Neutrophil (primary cell): ENCODE results near the gene NAALADL2.

Source experiments
- H3K27ac ChIP-seq: fragments of 200-600 bp; sonication (generic); 2 replicates; pipeline ENCODE4 v1.5.1; 2016; ENCODE audit warnings: mild to moderate bottlenecking, moderate library complexity
- H3K27me3 ChIP-seq: fragments of 200-600 bp; sonication (generic); 2 replicates; pipeline ENCODE4 v1.6.0; 2016; ENCODE audit warnings: mild to moderate bottlenecking
- H3K36me3 ChIP-seq: fragments of 200-600 bp; sonication (generic); 2 replicates; pipeline ENCODE4 v1.5.1; 2017
- H3K4me1 ChIP-seq, 2 experiments: fragments of 200-600 bp in 1 of 2; sonication (generic) in 1 of 2; 1 replicate in 1 of 2; 2 replicates in 1 of 2; pipeline versions ENCODE4 v1.5.1 to v1.6.1; 2013 to 2016; ENCODE audit warnings: low read depth in 1 of 2, low read length in 1 of 2, mild to moderate bottlenecking in 1 of 2, moderate library complexity in 1 of 2; ENCODE audit not compliant: control insufficient read depth in 1 of 2, insufficient read depth in 1 of 2
- H3K4me3 ChIP-seq, 2 experiments: fragments of 200-600 bp in 1 of 2; sonication (generic) in 1 of 2; 1 replicate in 1 of 2; 2 replicates in 1 of 2; pipeline ENCODE4 v1.5.1; 2013 to 2016; ENCODE audit warnings: low read depth in 1 of 2, low read length in 1 of 2, mild to moderate bottlenecking in 1 of 2, moderate library complexity in 1 of 2
- H3K9me3 ChIP-seq: fragments of 200-600 bp; sonication (generic); 2 replicates; pipeline ENCODE4 v1.5.1; 2016
- TF ChIP-seq, protein P1 (sequence below): fragments of 200-600 bp; sonication (generic); IDR thresholded peaks from 2 replicates; pipeline ENCODE4 v1.5.1; 2016; ENCODE audit warnings: antibody characterized with exemption

NAALADL2 gene

DNA sequence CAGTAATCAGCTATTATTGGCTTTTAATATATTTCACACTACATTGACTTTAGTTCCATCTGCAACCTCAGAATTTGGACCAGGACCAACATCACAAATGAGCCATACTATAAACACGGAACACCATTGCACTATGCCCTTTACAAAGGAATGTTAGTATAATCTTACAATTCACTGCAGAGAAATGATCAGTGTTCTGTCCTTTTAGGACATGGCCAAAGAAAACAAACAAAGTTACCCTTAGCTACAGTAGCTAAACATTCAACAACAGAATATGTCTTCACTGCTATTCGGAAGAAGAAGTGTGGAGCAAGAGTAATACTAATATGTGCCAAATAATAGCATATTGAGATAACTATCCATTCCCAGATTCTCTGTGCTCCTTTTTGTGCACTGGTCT is 90.4 kb downstream of the NAALADL2 start:
- H3K27me3 ChIP-seq, result no peaks in the 10 kb centered on the region
- H3K4me1 ChIP-seq, result no peaks in the 10 kb centered on the region
- H3K36me3 ChIP-seq, result no peaks in the 10 kb centered on the region
- H3K27ac ChIP-seq, result no peak overlapping the region
- H3K9me3 ChIP-seq, result no peaks in the 10 kb centered on the region
- TF ChIP-seq, protein P1, sequence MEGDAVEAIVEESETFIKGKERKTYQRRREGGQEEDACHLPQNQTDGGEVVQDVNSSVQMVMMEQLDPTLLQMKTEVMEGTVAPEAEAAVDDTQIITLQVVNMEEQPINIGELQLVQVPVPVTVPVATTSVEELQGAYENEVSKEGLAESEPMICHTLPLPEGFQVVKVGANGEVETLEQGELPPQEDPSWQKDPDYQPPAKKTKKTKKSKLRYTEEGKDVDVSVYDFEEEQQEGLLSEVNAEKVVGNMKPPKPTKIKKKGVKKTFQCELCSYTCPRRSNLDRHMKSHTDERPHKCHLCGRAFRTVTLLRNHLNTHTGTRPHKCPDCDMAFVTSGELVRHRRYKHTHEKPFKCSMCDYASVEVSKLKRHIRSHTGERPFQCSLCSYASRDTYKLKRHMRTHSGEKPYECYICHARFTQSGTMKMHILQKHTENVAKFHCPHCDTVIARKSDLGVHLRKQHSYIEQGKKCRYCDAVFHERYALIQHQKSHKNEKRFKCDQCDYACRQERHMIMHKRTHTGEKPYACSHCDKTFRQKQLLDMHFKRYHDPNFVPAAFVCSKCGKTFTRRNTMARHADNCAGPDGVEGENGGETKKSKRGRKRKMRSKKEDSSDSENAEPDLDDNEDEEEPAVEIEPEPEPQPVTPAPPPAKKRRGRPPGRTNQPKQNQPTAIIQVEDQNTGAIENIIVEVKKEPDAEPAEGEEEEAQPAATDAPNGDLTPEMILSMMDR, result no peak
- no peak overlapping the region for H3K4me3 ChIP-seq

DNA sequence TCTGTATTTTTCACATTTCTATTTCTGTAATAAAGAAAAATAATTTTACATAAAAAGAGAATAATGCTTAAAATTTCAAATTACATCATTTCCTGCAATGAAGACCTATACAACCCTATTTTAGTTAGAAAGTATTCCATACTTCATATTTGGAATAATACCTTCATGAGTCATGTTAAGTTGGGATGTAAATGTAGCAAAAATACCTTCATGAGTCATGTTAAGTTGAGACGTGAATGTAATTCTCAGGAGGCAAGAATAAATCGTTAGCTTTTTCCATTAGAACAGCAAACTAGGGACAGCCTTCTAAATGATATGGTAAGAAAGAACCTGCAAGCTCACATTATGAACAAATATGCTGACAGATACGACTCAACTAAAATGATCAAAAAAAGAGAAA is 91.9 kb downstream of the NAALADL2 start:
- Histone ChIP-seq H3K27ac (no peak overlapping the region), H3K9me3 (no peaks in the 10 kb centered on the region), H3K27me3 (no peaks in the 10 kb centered on the region), H3K4me1 (no peaks in the 10 kb centered on the region), H3K36me3 (no peaks in the 10 kb centered on the region), H3K4me3 (no peak overlapping the region)
- TF ChIP-seq, protein P1, result no peak

DNA sequence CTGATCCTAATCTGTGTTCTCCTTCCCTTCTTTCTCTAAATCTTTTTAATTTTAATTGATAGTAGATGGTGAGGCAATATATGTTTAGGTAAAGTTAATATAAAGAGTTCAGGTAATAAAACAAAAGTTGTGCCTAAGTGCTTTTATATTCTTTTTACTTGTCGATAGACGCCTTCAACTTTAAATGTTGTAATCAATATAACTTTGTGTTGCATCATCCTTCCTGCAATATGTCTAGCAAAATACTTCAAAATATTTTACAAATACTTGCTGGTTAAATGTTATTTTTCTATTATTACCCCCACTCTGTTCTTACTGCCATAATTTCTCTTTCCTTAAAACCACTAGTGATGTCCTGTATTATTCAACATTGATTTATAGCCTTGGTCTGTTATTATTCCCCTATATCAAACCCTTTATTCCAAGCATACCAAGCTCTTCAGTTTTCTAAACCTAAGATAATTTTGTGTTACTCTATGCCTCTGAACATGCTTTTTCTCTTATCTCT is 92.4 kb downstream of the NAALADL2 start:
- Histone ChIP-seq H3K27me3 (no peaks in the 10 kb centered on the region), H3K4me3 (no peak overlapping the region), H3K9me3 (no peaks in the 10 kb centered on the region), H3K4me1 (no peaks in the 10 kb centered on the region), H3K27ac (no peak overlapping the region), H3K36me3 (no peaks in the 10 kb centered on the region)
- TF ChIP-seq, protein P1, result no peak

DNA sequence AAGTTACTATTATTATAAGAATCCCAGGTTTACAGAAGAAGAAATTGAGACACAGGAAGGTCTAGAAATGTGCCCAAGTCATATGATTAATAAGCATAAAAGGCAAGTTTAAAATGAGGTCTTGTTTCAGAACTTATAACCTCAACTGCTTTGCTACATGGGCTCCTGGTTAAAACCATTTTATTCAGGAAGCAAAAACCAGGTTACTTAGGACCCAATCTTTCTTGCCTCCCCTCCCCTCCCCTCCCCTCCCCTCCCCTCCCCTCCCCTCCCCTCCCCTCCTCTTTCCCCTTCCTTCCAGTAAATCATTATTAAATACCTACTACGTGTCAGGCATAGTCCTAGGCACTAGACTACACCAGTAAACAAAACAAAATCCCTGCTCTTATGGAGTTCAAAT is 93.9 kb downstream of the NAALADL2 start:
- H3K27me3 ChIP-seq, result no peaks in the 10 kb centered on the region
- H3K4me3 ChIP-seq, result no peak overlapping the region
- H3K36me3 ChIP-seq, result no peaks in the 10 kb centered on the region
- TF ChIP-seq, protein P1, result no peak
- H3K9me3 ChIP-seq, result no peaks in the 10 kb centered on the region
- no peak overlapping the region for H3K27ac ChIP-seq
- H3K4me1 ChIP-seq, result no peaks in the 10 kb centered on the region

DNA sequence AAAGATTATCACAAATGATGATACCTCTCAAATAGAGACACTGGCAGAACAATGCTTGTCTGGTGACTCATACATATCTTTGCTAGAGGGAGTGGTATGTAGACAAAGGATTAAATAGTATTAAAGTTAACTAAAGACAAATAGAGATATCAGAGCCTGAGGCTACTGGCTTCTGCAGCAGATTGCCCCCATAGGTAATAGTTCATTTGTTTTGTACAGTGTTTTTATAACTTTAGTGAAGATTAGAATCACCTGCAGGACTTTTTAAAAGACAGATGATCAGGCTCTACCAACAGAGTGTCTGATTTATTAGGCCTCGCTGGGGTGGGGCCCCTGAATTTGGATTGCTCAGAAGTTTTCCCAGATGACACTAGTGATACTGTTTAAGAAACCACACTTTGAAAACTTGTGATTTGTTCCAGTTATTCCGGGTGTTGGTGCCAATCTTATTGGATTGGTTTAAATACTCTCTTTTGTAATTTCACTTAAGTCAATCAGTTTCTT is 96.4 kb downstream of the NAALADL2 start:
- H3K4me3 ChIP-seq, result no peak overlapping the region
- H3K36me3 ChIP-seq, result no peaks in the 10 kb centered on the region
- no peaks in the 10 kb centered on the region for H3K9me3 ChIP-seq
- H3K27ac ChIP-seq, result no peak overlapping the region
- H3K27me3 ChIP-seq, result no peaks in the 10 kb centered on the region
- no peaks in the 10 kb centered on the region for H3K4me1 ChIP-seq
- TF ChIP-seq, protein P1, result no peak

DNA sequence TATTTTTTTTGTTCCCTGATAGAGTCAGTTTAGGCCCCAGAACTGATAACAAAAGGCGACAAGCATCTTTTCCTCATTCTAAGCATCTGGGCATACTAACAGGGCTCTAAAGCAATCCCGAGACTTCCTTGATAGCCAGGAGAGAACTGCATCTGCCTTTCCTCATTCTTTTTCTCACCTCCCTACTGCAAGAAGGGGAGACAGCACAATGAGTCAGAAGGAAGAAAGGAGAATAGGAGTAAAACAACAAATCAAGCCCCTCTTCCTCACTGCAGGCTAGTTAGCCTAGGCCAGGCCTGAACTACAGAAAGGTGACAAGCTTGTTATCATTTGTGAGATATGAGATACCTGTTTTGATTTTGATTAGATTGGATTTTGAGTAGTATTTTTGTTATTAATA is 97.9 kb downstream of the NAALADL2 start:
- Histone ChIP-seq H3K4me3 (no peak overlapping the region), H3K4me1 (no peaks in the 10 kb centered on the region), H3K9me3 (no peaks in the 10 kb centered on the region), H3K27ac (no peak overlapping the region), H3K36me3 (no peaks in the 10 kb centered on the region), H3K27me3 (no peaks in the 10 kb centered on the region)
- TF ChIP-seq, protein P1, result no peak
